ENCODE data around the gene TAF5L.
"Not testable (repeated sequence)": the region's sequence is repeated elsewhere in the genome, so short reads cannot be mapped to it uniquely, and the experiment has no call there.

Gene TAF5L

GRCh38 chr1:229641306-229641705 is 15.4 kb upstream of the TAF5L start:
- DNase-seq, result no peak

DNA sequence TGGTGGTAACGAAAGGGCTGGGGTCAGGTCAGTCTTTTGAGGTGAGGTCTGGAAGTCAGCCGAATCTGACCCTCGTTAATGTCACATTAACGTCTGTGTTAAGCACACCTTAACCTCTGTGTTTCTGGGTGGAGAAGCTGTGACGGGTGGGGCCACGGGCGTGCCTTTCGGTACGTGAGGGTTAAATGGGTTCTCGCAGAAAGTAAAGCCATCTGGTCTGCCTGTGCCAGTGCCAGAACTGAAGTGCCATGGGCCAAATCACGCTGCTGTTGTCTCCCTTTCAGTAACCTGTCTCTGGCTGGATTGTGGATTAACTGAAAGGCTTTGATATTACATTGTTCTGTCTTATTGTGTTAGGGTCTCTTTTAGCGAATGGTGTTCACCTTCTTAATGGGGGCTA is 14.5 kb upstream of the TAF5L start:
- DNase-seq, result no peak

GRCh38 chr1:229637746-229638145 is 11.8 kb upstream of the TAF5L start:
- DNase-seq, result no peak

DNA sequence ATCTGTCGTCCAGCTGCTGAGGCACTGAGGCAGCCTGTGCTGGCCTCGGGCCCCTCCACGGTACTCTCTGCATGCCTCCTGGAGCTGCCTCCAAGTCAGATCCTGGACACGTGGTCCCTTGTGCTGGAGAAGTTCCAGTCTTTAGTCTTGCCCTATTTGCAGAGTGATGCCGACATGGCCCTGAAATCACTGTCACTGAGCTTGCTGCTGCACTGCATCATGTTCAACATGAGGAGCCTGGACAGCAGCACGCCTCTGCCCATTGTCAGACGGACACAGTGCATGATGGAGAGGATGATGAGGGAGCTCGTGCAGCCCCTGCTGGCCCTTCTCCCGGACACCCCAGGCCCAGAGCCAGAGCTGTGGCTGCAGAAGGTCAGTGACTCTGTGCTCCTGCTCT is 10.1 kb upstream of the TAF5L start:
- DNase-seq, result no peak

DNA sequence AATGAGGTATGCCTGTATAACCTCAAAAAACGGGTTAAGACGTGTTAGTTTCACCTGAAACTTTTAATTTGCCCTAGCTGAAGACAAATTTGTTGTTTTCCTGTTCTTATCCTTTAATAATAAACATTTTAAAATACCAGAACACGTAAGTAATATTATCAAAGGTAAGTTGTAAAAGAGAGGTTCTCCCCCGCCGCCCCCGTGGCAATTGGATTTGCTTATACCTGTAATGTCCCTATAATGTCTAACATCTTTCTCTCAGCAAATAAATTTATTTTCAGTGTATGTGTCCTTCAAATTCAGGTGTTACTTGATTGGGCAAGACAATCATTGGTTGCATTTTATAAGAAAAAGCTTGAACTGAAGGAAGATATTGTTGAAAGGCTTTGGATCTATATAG is 6.0 kb upstream of the TAF5L start:
- DNase-seq, result no peak

- DNase-seq, result no peak
Measured at GRCh38 chr1:229631148-229631547, 5.2 kb upstream of the TAF5L start.

- no peak for DNase-seq
Measured at GRCh38 chr1:229629261-229629660, 3.3 kb upstream of the TAF5L start.

GRCh38 chr1:229627003-229627402 is 1.1 kb upstream of the TAF5L start:
- DNase-seq, result no peak

- peak; percentile 48 for DNase-seq
Measured at GRCh38 chr1:229625071-229625914, 629 bp downstream of the TAF5L start.

- DNase-seq, result no peak
Measured at GRCh38 chr1:229624521-229625070, 1.3 kb downstream of the TAF5L start.

DNA sequence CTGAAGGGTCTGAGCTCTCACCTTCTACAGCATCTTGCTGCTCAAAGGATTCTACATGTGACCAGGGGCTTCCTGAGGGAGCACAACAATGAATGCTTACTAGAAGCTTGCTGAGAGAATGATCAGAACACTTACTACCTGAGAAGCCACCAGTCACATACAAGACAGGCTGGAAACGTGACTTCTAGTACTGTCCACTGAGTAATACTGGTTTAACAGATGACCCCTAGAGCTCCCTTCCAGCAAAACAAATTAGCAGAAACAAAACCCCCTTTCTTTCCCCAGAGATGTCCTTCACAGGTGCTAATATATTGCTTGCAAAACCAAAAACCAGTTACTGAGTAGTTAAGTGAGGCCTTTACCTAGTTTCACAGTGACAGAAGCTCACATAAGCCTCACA is 2.1 kb downstream of the TAF5L start:
- no peak for DNase-seq

- no peak for DNase-seq
Measured at GRCh38 chr1:229623225-229623624, 2.7 kb downstream of the TAF5L start.

- DNase-seq, result not testable (repeated sequence)
Measured at GRCh38 chr1:229622641-229623120, 3.2 kb downstream of the TAF5L start.

DNA sequence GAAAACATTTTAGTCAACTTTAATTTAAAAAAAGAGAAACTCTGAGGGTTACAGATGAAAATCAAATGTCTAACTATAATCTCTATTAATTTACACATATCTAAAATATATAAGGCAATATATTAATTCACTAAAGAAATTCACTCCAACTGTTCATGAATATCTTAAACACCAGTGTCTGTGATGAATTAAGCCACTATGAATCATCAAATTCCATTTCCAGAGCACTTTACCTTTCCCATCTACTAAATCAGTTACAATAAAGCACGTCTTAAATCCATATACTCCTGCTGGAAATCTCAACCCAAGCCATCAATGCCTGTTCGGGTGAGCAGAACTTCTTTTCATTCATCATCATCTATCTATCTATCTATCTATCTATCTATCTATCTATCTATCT is 4.3 kb downstream of the TAF5L start:
- no peak for DNase-seq

DNA sequence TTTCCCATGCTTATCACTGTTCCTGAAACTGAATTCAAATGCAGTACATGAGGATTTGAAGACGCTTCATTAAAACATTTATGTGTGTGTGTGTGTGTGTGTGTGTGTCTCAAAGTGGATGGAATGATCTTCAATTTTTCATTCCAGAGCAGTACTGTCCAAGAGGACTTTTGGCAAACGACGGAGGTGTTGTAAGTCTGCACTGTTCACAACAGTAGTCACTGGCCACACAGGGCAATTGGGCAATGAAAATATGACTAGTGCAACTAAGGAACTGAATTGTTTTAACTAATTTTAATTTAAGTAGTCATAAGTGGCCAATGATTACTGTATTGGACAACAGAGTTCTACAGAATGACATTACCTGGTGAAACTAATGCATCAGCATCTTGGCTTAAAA is 5.0 kb downstream of the TAF5L start:
- no peak for DNase-seq

DNA sequence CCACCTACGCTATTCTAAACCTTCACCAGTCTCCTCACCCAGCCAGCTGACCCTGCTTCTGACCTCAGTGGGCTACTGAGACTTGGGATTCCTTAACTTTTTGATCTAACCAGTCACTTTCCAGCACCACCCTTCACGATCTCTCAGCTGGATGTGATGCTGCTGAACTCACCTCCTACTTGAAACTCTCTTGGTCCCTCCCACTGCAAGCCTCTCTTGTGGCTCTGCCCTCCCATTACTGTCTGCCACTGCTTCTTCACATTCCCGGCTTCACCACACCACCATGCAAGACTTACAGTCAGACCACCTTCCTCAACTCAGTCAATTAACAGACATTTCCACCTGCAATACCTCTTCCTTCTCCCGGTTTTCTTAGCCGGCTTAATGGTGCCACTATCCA is 6.3 kb downstream of the TAF5L start:
- no peak for DNase-seq

GRCh38 chr1:229619002-229619401 is 6.9 kb downstream of the TAF5L start:
- DNase-seq, result no peak

DNA sequence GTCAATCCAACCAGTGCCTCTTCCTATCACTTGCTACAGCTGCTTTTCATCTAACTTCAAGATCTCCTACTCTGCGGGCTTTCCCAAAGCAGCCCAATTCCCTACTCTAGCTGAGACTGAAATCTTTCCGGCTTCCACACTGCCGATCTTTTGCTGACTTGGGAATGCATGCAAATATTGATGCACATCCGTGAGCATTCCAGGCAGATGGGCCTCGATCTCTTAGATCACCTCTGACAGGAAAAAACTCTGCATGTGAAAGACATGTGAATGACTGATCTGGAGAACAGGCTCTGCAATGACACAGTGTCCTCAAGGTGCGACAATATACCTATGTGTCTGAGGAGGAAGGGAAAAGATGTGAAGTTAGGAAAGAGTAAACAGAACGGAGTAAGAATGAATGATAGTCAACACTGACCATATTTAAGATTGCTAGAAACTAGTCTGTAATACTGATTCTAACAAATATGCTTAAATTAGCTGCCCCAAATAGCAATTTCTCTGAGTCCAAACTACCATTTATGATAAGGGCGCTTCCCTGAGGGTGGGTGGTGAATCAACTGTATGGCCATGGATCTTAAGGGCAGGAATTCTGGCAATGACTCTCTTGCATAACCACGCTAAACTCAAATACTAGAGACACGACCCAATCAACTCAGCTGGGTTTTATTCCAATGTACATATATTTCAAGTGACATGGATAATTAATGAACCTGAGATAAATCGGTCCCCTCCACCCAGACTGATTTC is 8.4 kb downstream of the TAF5L start:
- no peak for DNase-seq

GRCh38 chr1:229614701-229615100 is 11.2 kb downstream of the TAF5L start:
- no peak for DNase-seq

- no peak for DNase-seq
Measured at GRCh38 chr1:229613938-229614337, 12.0 kb downstream of the TAF5L start.

GRCh38 chr1:229608590-229608989 is 17.3 kb downstream of the TAF5L start:
- DNase-seq, result no peak

- DNase-seq, result no peak
Measured at GRCh38 chr1:229607370-229607769, 18.6 kb downstream of the TAF5L start.

GRCh38 chr1:229603371-229604005 is 22.4 kb downstream of the TAF5L start:
- DNase-seq, result no peak

All from stimulated activated naive CD4-positive, alpha-beta T cell treated with Interleukin-2 at 50 U/mL for 16 hours (primary cell).